ENCODE results near the gene IGFBP5.

Gene IGFBP5

DNA sequence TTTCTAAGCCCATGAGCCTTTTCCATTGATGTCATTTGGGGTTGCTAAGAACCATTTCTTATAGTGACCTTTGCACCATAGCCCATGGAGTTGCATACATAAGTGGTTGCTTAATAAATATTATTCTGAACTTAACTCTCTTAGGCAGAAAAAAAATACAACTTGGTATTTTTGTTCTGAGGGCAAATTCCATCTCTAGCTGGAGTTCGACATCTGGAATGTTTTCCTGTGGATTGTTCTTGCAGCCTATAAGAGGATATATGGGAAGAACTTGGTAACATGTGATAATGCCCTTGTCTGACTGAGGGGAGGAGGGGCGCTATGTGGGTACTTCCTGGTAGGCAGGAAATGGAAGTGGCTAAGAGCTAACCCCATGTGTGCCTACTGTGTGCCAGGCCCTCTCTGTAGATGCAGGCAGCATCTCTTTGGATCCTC, 41.4 kb downstream of the IGFBP5 start:
- TF ChIP-seq, protein P1, sequence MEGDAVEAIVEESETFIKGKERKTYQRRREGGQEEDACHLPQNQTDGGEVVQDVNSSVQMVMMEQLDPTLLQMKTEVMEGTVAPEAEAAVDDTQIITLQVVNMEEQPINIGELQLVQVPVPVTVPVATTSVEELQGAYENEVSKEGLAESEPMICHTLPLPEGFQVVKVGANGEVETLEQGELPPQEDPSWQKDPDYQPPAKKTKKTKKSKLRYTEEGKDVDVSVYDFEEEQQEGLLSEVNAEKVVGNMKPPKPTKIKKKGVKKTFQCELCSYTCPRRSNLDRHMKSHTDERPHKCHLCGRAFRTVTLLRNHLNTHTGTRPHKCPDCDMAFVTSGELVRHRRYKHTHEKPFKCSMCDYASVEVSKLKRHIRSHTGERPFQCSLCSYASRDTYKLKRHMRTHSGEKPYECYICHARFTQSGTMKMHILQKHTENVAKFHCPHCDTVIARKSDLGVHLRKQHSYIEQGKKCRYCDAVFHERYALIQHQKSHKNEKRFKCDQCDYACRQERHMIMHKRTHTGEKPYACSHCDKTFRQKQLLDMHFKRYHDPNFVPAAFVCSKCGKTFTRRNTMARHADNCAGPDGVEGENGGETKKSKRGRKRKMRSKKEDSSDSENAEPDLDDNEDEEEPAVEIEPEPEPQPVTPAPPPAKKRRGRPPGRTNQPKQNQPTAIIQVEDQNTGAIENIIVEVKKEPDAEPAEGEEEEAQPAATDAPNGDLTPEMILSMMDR (IDR thresholded peaks at IDR 0.05; ENCODE audit: low read depth, low read length), result no peak
- DNase-seq (ENCODE audit: low read depth in 2 of 2), result peak in 1 of 2 donors; percentile 73
- no peak overlapping the region for H3K4me3 ChIP-seq (replicated peaks in 1 of 2; ENCODE audit: low read depth in 2 of 2, low read length in 2 of 2)

DNA sequence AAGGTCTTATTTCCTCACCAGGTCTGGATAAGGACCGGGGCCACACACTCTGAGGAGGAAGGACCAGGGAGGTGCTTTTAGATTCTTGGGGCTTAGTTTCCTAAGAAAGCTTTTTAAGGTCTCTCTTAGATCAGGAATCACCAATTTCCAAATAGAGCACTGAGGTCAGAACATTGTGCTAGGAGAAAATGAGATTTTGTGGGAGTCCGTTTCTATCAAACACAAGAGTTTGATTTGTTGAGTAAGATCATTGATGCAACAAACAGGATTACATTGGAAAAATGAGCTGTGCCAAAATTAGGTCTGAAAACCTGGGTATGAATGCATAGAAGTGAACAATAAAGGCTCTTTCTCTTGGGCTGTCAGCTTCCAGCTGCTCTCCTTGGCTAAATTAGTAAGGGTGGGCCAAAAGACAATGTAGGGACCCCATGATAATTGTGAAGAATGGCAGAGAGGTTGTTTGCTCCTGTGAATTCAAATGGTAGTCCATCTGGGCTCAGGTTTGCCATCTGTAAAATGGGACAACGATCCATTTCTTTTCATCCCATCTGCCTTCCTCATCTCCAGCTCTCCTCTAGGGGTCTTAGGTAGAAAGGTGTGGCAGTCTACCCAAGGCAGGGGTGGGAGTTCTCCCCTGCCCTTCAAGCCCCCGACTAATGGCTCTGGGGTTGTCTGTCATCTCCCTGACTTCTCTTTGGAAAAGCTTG, 42.1 kb downstream of the IGFBP5 start:
- no peak for DNase-seq (ENCODE audit: low read depth in 2 of 2)
- H3K4me3 ChIP-seq (replicated peaks in 1 of 2; ENCODE audit: low read depth in 2 of 2, low read length in 2 of 2), result no peak overlapping the region
- TF ChIP-seq, protein P1 (IDR thresholded peaks at IDR 0.05; ENCODE audit: low read depth, low read length), result no peak

DNA sequence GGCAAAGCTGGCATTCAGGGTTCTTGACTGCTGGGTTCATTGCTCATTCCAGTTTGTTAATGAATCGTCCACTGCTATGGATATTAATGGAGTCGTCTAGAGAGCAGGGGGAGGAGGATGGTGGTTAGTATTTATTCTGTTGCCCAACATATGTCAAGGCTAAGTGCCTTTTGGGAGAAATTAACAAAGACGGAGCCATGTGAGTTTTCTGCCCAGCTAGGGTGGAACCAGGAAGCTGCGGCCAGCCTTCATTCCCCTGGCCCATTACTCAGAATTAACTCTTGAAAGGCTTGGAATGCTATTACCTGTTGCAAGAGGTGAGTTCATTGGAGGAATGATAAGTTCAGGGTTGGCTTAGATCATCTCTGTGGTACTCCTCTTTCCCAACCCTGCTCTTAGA, 42.8 kb downstream of the IGFBP5 start:
- no peak overlapping the region for H3K4me3 ChIP-seq (replicated peaks in 1 of 2; ENCODE audit: low read depth in 2 of 2, low read length in 2 of 2)
- TF ChIP-seq, protein P1 (IDR thresholded peaks at IDR 0.05; ENCODE audit: low read depth, low read length), result no peak
- no peak for DNase-seq (ENCODE audit: low read depth in 2 of 2)

DNA sequence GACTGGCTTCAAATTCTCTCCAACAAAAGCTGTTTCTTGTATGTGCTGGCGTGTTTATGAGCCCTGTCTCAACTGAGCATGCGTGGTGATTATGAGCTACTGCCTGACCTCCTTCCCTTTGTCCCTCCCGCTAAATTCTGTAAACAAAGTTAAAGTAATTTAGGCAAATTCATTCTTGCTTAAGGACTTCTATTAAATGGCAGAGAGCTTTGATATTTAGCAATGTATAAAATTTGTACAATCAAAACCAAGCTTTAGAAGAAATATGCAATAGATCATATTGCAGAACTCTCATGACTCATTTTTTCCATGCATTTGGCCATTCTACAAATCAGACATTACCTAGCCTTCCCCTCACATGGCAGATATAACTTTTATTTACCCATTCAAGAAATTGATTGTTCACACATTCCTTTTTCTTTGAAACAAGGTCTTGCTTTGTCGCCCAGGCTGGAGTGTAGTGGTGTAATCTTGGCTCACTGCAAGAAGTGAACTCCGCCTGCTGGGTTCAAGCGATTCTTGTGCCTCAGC, 43.9 kb downstream of the IGFBP5 start:
- DNase-seq (ENCODE audit: low read depth in 2 of 2), result peak; percentile 66 to 74
- H3K4me3 ChIP-seq (replicated peaks in 1 of 2; ENCODE audit: low read depth in 2 of 2, low read length in 2 of 2), result no peak overlapping the region
- TF ChIP-seq, protein P1 (IDR thresholded peaks at IDR 0.05; ENCODE audit: low read depth, low read length), result no peak

DNA sequence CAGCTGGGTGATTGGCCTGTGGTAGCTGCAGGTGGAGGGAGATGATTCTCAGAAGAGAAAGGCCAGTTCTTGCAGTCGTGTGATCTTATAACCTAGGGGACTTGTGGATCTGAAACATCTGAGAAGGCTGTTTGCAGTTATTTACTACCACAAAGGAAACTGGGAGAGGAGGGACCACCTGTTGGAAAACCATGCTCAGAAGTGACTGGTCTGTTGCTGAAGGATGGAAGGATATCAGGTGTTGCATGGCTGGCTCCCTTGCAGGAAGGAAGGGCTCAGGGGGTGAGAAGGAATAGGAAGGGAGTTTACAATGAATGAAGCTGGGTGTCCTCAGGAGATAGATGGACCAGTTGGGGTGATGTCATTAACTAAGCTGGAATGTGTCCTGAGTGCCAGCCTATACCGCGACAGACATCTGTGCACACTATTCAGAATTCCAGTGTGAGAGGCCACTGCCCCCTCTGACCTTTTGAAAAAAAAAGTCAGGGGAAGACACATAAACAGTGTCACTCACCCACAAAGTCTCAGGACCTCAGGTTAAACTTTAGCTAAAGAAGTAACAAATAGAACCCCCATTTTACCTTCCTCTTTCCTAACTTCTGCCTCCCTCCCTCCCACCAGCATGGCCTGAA, 44.6 kb downstream of the IGFBP5 start:
- DNase-seq (ENCODE audit: low read depth in 2 of 2), result no peak
- TF ChIP-seq, protein P1 (IDR thresholded peaks at IDR 0.05; ENCODE audit: low read depth, low read length), result no peak
- no peak overlapping the region for H3K4me3 ChIP-seq (replicated peaks in 1 of 2; ENCODE audit: low read depth in 2 of 2, low read length in 2 of 2)

DNA sequence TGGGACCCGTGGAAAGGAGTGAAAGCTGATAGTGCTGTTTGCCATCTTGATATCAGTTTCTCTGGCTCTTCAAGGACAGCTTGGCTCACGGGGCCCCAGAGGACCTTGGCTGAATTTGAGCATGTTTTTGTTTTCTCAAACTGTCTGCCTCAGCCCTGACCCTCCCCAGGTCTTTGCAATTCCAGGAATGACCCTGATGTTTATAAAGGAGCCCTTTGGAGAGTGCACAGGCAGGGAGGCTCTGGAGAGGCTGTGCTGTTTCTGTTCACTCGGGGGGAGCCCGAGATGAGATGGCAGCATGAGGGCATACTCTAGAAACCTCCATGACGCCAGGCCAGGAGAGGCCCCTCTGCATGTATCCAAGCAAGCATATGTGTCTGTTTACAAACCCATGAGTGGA, 45.8 kb downstream of the IGFBP5 start:
- TF ChIP-seq, protein P1 (IDR thresholded peaks at IDR 0.05; ENCODE audit: low read depth, low read length), result no peak
- no peak for DNase-seq (ENCODE audit: low read depth in 2 of 2)
- no peak overlapping the region for H3K4me3 ChIP-seq (replicated peaks in 1 of 2; ENCODE audit: low read depth in 2 of 2, low read length in 2 of 2)

Measured in cardiac fibroblast (primary cell).